ENCODE measurements around the gene WDR88. TPM values are rescaled to one million over a fixed set of nuclear protein-coding genes. Genes with fewer than 3 reads are reported as not detected.
"Not testable (repeated sequence)": the region's sequence is repeated elsewhere in the genome, so short reads cannot be mapped to it uniquely, and the experiment has no call there.

WDR88 gene
- total RNA-seq, 1 donor from 2014 or later: not detected

DNA sequence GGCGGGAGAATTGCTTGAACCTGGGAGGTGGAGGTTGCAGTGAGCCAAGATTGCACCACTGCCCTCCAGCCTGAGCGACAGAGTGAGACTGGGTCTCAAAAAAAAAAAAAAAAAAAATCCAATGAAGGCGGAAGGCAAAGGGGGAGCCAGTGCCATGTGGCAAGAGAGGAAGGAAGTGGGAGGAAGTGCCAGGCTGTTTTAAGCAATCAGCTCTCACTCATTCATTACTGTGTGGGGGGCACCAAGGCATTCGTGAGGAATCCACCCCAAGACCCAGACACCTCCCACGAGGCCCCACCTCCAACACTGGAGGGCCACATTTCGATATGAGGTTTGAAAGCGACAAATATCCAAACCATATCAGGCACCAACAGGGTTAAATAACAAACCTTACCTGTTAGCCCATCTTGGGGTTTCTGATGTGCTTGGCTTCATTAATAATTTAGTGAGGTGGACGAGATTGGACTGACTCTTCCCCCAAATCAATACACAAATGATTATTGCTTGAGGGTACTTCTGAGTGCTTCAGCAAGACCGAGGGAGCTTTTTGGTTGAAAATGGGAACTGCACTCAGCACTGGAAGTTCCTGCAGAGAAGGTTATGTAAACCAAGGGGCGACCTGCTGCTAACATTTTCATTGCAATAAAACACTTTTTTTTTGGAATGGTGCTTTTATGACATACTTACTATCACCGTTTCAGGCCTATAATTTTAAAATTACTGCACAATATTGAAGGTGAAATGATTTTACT is 54.7 kb downstream of the WDR88 start:
- peaks cover 10% of the 10 kb centered on the region for H3K27me3 Mint-ChIP-seq
- no peaks in the 10 kb centered on the region for H3K9me3 Mint-ChIP-seq
- no peak overlapping the region for H3K4me3 Mint-ChIP-seq
- TF ChIP-seq, protein P1, sequence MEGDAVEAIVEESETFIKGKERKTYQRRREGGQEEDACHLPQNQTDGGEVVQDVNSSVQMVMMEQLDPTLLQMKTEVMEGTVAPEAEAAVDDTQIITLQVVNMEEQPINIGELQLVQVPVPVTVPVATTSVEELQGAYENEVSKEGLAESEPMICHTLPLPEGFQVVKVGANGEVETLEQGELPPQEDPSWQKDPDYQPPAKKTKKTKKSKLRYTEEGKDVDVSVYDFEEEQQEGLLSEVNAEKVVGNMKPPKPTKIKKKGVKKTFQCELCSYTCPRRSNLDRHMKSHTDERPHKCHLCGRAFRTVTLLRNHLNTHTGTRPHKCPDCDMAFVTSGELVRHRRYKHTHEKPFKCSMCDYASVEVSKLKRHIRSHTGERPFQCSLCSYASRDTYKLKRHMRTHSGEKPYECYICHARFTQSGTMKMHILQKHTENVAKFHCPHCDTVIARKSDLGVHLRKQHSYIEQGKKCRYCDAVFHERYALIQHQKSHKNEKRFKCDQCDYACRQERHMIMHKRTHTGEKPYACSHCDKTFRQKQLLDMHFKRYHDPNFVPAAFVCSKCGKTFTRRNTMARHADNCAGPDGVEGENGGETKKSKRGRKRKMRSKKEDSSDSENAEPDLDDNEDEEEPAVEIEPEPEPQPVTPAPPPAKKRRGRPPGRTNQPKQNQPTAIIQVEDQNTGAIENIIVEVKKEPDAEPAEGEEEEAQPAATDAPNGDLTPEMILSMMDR (conservative IDR thresholded peaks at IDR 0.05): no peak
- no peaks in the 10 kb centered on the region for H3K4me1 Mint-ChIP-seq (ENCODE audit: unreplicated experiment)
- no peak for DNase-seq (ENCODE audit: extremely low spot score, unreplicated experiment)
- H3K36me3 Mint-ChIP-seq: no peaks in the 10 kb centered on the region
- no peak overlapping the region for H3K27ac Mint-ChIP-seq

GRCh38 chr19:33187183-33187540 is 55.2 kb downstream of the WDR88 start:
- Mint-ChIP-seq H3K9me3 (no peaks in the 10 kb centered on the region), H3K4me3 (no peak overlapping the region), H3K4me1 (ENCODE audit: unreplicated experiment) (no peaks in the 10 kb centered on the region), H3K27me3 (peaks cover 15% of the 10 kb centered on the region), H3K27ac (no peak overlapping the region), H3K36me3 (no peaks in the 10 kb centered on the region)
- TF ChIP-seq, protein P1 (conservative IDR thresholded peaks at IDR 0.05): no peak
- DNase-seq (ENCODE audit: extremely low spot score, unreplicated experiment): no peak

- Mint-ChIP-seq H3K36me3 (no peaks in the 10 kb centered on the region), H3K27ac (no peak overlapping the region), H3K27me3 (peaks cover 28% of the 10 kb centered on the region), H3K9me3 (no peaks in the 10 kb centered on the region), H3K4me1 (ENCODE audit: unreplicated experiment) (no peaks in the 10 kb centered on the region), H3K4me3 (no peak overlapping the region)
- TF ChIP-seq, protein P1 (conservative IDR thresholded peaks at IDR 0.05): no peak
- DNase-seq (ENCODE audit: extremely low spot score, unreplicated experiment): no peak
Observed at GRCh38 chr19:33189453-33189852, 57.5 kb downstream of the WDR88 start.

DNA sequence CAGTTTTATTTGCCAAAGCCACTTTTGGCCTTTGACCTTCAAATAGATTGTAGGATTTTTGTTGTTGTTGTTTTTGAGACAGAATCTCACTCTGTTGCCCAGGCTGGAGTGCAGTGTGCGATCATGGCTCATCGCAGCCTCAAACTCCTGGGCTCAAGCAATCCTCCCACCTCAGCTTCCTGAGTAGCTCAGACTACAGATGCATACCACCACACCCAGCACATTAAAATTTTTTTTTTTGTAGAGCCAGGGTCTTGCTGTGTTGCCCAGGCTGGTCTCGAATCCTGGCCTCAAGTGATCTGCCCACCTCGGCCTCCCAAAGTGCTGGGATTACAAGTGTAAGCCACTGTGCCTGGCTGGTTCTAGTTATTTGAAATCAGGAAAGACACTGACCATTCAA is 59.2 kb downstream of the WDR88 start:
- H3K4me1 Mint-ChIP-seq (ENCODE audit: unreplicated experiment); DNase-seq (ENCODE audit: extremely low spot score, unreplicated experiment); H3K27ac Mint-ChIP-seq; H3K4me3 Mint-ChIP-seq; H3K9me3 Mint-ChIP-seq; H3K36me3 Mint-ChIP-seq: not testable (repeated sequence)
- H3K27me3 Mint-ChIP-seq: peaks cover 28% of the 10 kb centered on the region

DNA sequence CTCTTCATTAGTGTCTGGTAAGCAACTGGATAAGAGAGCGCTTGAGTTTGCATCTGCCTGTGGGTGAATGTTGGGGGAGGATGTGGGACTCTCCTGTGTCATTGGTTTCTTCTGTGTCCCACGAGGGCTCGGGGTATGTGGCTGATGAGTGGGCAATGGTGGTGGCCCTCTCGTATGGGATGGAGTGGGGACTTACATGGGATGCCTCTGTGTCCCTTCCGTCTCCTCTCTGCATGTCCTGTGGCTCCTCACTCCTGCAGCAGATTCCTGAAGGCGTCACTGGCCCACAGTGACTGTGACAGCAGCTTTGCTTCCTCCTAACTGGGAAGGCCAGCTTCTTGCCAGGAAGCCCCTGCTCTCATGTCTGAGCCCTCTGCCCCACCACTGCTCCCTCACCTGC is 59.6 kb downstream of the WDR88 start:
- H3K4me3 Mint-ChIP-seq: peak overlapping the region; percentile 9
- H3K36me3 Mint-ChIP-seq: no peaks in the 10 kb centered on the region
- peaks cover 28% of the 10 kb centered on the region for H3K27me3 Mint-ChIP-seq
- H3K4me1 Mint-ChIP-seq (ENCODE audit: unreplicated experiment): no peaks in the 10 kb centered on the region
- no peak overlapping the region for H3K27ac Mint-ChIP-seq
- no peak for DNase-seq (ENCODE audit: extremely low spot score, unreplicated experiment)
- H3K9me3 Mint-ChIP-seq: no peaks in the 10 kb centered on the region
- TF ChIP-seq, protein P1 (conservative IDR thresholded peaks at IDR 0.05): no peak

DNA sequence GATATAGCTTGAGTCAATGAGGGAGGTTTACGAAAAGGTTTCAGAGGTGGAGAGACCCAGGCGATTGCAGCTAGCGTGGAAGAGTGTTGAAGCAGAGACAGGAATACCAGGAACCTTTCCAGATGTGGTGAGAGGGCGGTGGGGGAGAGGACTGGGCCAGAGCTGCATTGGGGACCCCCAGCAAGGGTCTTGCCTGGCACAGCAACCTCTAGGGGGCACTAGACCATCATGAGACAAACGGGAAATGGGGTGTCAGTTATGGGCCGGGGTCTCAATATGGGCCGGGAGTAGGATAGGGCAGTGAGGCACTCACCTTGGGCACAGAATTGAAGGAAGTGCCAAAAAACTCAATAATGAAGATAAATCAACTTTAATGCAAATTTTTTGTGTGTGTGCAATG is 60.1 kb downstream of the WDR88 start:
- Mint-ChIP-seq H3K27me3 (peaks cover 28% of the 10 kb centered on the region), H3K36me3 (no peaks in the 10 kb centered on the region), H3K4me3 (peak overlapping the region; percentile 9), H3K9me3 (no peaks in the 10 kb centered on the region), H3K27ac (no peak overlapping the region), H3K4me1 (ENCODE audit: unreplicated experiment) (no peaks in the 10 kb centered on the region)
- DNase-seq (ENCODE audit: extremely low spot score, unreplicated experiment): no peak
- TF ChIP-seq, protein P1 (conservative IDR thresholded peaks at IDR 0.05): peak; percentile 53
